Fibroblast of pulmonary artery (primary cell): ENCODE results near the gene PGA4.
"Not testable (repeated sequence)": the region's sequence is repeated elsewhere in the genome, so short reads cannot be mapped to it uniquely, and the experiment has no call there.

Experiments used
- DNase-seq: peaks from one replicate; pipeline ENCODE4 v3.0.0-alpha.2; 2010; ENCODE audit warnings: low read depth
- H3K4me3 ChIP-seq: replicated peaks from 2 replicates; pipeline ENCODE4 v1.5.1; 2011; ENCODE audit warnings: low read depth, mild to moderate bottlenecking, control low read depth, low read length, moderate library complexity
- TF ChIP-seq, protein P1 (sequence below): IDR thresholded peaks from 2 replicates; pipeline ENCODE4 v1.5.1; 2011; ENCODE audit warnings: mild to moderate bottlenecking, control low read depth, low read length, inconsistent platforms; ENCODE audit errors: missing control alignments

Gene PGA4

DNA sequence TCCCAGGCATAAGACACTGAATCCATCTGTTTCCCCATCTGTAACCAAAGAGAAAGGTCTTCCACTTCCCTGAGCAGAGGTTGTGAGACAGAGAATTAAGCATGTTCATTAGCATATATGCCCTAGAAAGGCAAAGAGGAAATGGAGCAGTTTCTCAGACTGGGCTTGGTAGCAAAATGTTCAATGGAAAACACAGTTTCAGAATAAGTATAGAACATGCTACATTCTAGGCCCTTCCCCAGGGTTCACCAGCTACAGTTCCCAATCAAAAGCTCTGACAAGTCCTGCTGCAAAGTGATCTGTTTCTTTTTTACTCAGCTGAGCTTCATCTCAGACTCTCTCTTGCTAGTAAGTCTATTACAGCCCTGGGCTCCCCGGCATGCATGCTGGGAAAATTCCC, 30.2 kb downstream of the PGA4 start:
- not testable (repeated sequence) for H3K4me3 ChIP-seq, DNase-seq

DNA sequence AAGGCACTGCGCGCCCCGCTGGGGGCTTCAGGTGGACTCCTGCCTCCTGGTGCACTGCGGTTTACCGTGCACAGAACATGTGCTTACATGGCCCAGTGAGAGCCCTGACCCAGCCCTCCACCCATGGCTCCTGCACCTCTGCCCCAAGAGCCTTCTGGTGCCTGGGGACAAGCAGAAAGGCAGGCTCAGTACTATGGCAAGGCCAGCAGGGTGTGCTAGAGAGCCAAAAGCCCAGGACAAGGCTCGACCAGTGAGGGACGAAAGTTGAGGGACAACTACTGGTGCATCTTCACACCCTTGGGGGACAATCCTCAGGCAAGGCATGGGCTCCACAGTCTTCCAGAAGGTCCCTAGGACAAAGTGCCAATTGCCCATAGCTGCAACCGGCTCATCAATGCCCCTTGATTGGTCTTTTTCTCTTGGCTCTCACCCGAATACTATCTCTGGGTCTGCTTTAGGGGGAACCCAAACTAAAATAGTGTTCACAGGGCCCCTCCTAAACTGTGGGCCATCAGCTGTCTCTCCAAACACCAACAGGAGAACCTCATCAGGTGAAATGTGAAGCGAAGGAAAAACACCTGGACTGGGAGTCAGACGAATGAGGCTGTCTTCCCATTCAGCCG, 32.4 kb downstream of the PGA4 start:
- TF ChIP-seq, protein P1, sequence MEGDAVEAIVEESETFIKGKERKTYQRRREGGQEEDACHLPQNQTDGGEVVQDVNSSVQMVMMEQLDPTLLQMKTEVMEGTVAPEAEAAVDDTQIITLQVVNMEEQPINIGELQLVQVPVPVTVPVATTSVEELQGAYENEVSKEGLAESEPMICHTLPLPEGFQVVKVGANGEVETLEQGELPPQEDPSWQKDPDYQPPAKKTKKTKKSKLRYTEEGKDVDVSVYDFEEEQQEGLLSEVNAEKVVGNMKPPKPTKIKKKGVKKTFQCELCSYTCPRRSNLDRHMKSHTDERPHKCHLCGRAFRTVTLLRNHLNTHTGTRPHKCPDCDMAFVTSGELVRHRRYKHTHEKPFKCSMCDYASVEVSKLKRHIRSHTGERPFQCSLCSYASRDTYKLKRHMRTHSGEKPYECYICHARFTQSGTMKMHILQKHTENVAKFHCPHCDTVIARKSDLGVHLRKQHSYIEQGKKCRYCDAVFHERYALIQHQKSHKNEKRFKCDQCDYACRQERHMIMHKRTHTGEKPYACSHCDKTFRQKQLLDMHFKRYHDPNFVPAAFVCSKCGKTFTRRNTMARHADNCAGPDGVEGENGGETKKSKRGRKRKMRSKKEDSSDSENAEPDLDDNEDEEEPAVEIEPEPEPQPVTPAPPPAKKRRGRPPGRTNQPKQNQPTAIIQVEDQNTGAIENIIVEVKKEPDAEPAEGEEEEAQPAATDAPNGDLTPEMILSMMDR, result peak; percentile 99
- H3K4me3 ChIP-seq, result no peak overlapping the region
- peak; percentile 73 for DNase-seq

DNA sequence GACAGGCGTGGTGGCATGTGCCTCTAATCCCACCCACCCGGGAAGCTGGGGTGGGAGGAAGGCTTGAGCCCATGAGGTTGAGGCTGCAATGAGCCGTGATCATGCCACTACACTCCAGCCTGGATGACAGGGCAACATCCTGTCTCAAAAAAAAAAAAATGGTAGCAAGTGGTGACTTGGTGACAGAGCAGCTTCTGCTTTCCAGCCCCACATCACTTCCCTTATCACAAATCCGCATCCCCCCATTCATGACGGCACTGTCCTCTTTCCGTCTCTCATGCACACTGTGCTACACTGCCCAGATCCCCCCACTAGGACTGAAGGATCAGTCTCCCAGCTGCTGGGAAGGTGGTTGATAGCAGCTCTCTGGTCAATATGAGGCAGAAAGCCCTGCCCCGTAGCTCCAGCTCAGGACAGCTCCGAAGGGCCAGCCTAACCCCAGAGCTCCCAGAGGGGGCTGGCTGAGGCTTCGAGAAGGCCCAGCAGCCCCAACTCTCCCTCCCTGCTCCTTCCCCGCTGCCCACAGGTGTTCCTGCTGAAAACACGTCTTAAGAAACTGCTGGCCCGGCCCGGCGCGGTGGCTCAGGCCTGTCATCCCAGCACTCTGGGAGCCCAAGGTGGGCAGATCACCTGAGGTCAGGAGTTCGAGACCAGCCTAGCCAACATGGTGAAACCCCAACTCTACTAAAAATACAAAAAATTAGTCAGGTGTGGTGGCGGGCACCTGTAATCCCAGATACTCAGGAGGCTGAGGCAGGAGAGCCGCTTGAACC, 34.7 kb downstream of the PGA4 start:
- no peak overlapping the region for H3K4me3 ChIP-seq
- TF ChIP-seq, protein P1, result no peak
- DNase-seq, result no peak

DNA sequence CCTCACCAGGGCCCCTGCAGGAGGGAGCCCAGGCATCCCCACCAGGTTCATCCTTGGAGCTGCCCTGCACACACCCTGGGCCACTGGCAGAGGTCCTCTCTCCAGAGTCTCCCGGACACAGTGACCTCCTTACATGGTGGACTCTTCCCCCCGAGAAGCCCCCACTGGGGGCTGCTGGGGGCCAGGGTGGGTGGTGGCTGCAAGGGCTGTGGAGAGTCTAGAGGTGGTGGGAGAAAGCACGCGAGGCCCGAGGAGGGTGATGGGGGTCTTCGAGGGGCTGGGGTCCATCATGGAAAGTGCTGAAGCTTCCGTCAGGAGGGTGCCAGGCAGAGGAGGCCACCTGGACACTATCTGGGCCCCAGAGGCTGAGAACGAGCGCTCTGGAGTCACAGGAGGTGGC, 36.4 kb downstream of the PGA4 start:
- TF ChIP-seq, protein P1, result no peak
- DNase-seq, result no peak
- no peak overlapping the region for H3K4me3 ChIP-seq

DNA sequence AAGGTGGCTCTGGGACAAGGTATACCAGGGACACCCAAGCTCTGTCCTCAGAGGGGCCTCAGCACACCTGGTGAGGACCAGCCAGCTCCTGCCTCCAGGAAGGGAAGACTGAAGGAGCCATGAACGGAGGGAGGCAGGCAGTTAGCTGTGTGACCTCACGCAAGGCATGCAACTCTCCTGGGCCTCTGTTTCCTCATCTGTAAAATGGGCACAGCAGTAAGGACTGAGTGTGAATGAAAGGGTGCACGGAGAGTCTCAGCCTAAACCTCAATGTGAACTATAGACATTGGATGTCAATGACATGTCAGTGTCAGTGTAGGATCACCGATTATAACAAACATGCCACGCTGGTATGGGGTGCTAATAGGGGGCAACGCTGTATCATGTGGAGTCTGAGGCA, 37.2 kb downstream of the PGA4 start:
- TF ChIP-seq, protein P1, result no peak
- no peak for DNase-seq
- H3K4me3 ChIP-seq, result no peak overlapping the region

DNA sequence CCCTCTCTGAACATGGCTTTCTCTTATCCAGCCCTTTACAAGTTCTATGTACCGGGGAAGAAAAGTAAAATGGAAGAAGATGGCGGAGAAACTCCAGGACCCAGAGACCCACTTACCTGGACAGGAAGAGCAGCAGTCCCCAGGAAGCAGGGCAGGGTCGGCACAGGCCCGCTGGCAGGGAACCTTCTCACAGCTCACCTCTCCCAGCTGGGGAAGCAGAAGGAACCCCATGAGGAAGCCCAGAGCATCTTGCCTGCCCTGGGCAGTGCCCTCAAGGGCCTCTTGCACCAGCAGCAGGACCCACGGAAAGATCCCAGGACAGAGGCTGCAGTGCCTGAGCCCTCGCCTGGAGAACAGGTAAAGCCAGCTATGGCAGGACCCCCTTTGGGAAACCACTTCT, 42.2 kb downstream of the PGA4 start:
- TF ChIP-seq, protein P1, result no peak
- no peak for DNase-seq
- H3K4me3 ChIP-seq, result no peak overlapping the region

DNA sequence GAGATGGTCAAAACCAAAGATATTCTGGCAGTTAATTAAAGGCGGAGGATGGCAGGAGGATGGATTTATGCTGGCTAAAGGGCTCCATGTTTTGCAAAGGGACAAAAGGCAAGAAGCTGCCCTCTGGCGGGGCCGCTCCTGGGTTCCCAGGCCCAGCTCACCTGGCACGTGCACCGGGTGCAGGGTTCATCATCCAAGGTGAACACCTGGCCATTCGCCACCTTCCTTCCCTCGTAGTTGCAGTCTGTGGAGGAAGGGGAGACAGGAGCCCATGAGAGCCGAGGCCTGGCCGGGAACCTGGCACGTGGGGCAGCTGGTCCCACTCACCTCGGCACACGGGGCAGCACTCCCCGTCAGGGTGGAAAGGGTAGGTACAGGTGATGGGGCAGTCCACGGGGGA, 42.6 kb downstream of the PGA4 start:
- no peak for DNase-seq
- TF ChIP-seq, protein P1, result no peak
- no peak overlapping the region for H3K4me3 ChIP-seq
